Psoas muscle (tissue), 8 donors: ENCODE results near the gene FRAS1. TPM values are rescaled to one million over a fixed set of nuclear protein-coding genes. Genes with fewer than 3 reads are reported as not detected.
A peak's percentile ranks its signal among the peaks of the same experiment; 100 is the strongest.

Experiments used
- ATAC-seq, 4 donors: fragments of 200-7000 bp; cut with Tn5 transposase; one replicate each; pipeline ENCODE4 v1.9.1; 2020; ENCODE audit warnings: moderate library complexity in 3 of 4, mild to moderate bottlenecking in 2 of 4
- DNase-seq, 2 donors: peaks; one replicate each; pipeline ENCODE4 v3.0.0-alpha.2; 2020
- H3K27ac ChIP-seq: fragments of 200-600 bp; one replicate; pipeline ENCODE4 v1.8.0; 2022
- H3K27me3 ChIP-seq, 3 donors: fragments of 200-600 bp in 1 of 3; one replicate each; pipeline versions ENCODE4 v1.6.1 to v1.8.0; 2013 to 2022; ENCODE audit warnings: low read length in 2 of 3, mild to moderate bottlenecking in 2 of 3, moderate library complexity in 1 of 3; ENCODE audit not compliant: insufficient read depth in 3 of 3
- H3K36me3 ChIP-seq, 2 donors: fragments of 200-600 bp in 1 of 2; one replicate each; pipeline versions ENCODE4 v1.6.1 to v1.8.0; 2013 to 2022; ENCODE audit warnings: low read depth in 1 of 2, mild to moderate bottlenecking in 1 of 2, moderate library complexity in 1 of 2; ENCODE audit not compliant: insufficient read depth in 1 of 2
- H3K4me1 ChIP-seq: fragments of 200-600 bp; one replicate; pipeline ENCODE4 v1.8.0; 2022
- H3K4me3 ChIP-seq: fragments of 200-600 bp; one replicate; pipeline ENCODE4 v1.8.0; 2022; ENCODE audit warnings: mild to moderate bottlenecking
- H3K9me3 ChIP-seq: fragments of 200-600 bp; one replicate; pipeline ENCODE4 v1.8.0; 2022
- WGBS, 3 donors: extraction: QIAGEN DNeasy Blood & Tissue Kit; methylation state at CpG; one replicate each; pipeline versions ENCODE4 v1.1.6 to v1.1.7; 2013; 5-methylcytosine and 5-hydroxymethylcytosine counted together
- intact Hi-C, 2 donors: fragments of 100-400 bp; cut with DNase I; formaldehyde crosslinking; loops; one replicate each; pipeline versions ENCODE4 v1.11.0 to v1.14.2; 2022
- polyA plus RNA-seq, 3 donors: library from polyadenylated mRNA; stranded (reverse); fragments of 200-250 nt; gene quantifications; one replicate each; pipeline ENCODE4 v1.2.3, GENCODE V29; 2013
- total RNA-seq, 4 donors: library from RNA; stranded (reverse); fragmentation: NEBNext Ultra II Directional in 2 of 4; extraction: Animal tissue kit (Norgen Biotek cat#: 25700) in 2 of 4; gene quantifications; one replicate each; pipeline versions ENCODE4 v1.2.1 to v1.2.4, GENCODE V29; 2021 to 2023
- TF ChIP-seq, protein P1 (sequence below): fragments of 200-600 bp; IDR thresholded peaks from one replicate; pipeline ENCODE4 v1.8.0; 2022; ENCODE audit warnings: antibody characterized with exemption
- donor health status: healthy with polysubstance abuse.
- donor health status: DM: no; HTN: no; CAD: no; lungs with moderate emphysema.
- donor health status: Bipolar disorder and iron deficiency.
- donor health status: healthy.
- donor health status: DM: yes; HTN: yes; CAD: no.
- donor health status: DM: no; HTN: no; CAD: no.
- donor health status: DM: no; HTN: no; CAD: no.
- donor health status: DM: yes; HTN: yes; CAD: no.

The FRAS1 gene
- total and polyA plus RNA-seq, 7 donors = 0.08 to 3.0 (median 0.42) TPM

DNA sequence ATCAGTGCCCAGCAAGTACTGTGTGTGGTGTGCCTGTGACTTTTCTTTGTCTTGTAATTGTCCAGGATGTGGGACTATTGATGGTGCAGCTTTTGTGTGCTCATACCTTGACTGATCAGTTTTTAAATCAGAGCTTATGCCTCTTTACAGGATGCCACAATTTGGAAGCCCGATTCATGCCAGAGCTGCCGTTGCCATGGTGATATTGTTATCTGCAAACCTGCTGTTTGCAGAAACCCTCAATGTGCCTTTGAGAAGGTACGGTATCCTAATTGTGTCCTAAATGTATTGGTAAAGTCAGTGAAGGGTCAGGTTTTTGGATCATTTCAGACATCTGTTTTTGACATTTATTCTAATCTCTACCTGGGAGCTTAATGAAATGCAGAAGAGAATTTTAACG is 180.2 kb downstream of the FRAS1 start:
- Histone ChIP-seq H3K27me3 (no peaks in the 10 kb centered on the region), H3K9me3 (no peaks in the 10 kb centered on the region), H3K4me3 (no peak overlapping the region), H3K4me1 (no peaks in the 10 kb centered on the region), H3K36me3 (no peaks in the 10 kb centered on the region), H3K27ac (no peak overlapping the region)
- ATAC-seq (no peak), DNase-seq (no peak)
- whole genome bisulfite sequencing, 3 donors = 85 to 93% (median 88%) methylated on average over 4 of the region's 4 CpGs
- TF ChIP-seq, protein P1, sequence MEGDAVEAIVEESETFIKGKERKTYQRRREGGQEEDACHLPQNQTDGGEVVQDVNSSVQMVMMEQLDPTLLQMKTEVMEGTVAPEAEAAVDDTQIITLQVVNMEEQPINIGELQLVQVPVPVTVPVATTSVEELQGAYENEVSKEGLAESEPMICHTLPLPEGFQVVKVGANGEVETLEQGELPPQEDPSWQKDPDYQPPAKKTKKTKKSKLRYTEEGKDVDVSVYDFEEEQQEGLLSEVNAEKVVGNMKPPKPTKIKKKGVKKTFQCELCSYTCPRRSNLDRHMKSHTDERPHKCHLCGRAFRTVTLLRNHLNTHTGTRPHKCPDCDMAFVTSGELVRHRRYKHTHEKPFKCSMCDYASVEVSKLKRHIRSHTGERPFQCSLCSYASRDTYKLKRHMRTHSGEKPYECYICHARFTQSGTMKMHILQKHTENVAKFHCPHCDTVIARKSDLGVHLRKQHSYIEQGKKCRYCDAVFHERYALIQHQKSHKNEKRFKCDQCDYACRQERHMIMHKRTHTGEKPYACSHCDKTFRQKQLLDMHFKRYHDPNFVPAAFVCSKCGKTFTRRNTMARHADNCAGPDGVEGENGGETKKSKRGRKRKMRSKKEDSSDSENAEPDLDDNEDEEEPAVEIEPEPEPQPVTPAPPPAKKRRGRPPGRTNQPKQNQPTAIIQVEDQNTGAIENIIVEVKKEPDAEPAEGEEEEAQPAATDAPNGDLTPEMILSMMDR = no peak
- intact Hi-C loops = no loop called here

- H3K9me3 ChIP-seq = no peaks in the 10 kb centered on the region
- intact Hi-C loops = no loop called here
- ATAC-seq (no peak), DNase-seq (no peak)
- no peaks in the 10 kb centered on the region for H3K27me3 ChIP-seq
- H3K4me1 ChIP-seq = no peaks in the 10 kb centered on the region
- H3K27ac ChIP-seq = no peak overlapping the region
- H3K4me3 ChIP-seq = no peak overlapping the region
- no peaks in the 10 kb centered on the region for H3K36me3 ChIP-seq
- TF ChIP-seq, protein P1 = no peak
These were observed 184.9 kb downstream of the FRAS1 start for GRCh38 chr4:78242071-78242470.

- Histone ChIP-seq H3K27me3 (no peaks in the 10 kb centered on the region), H3K4me1 (peaks cover 4% of the 10 kb centered on the region), H3K27ac (no peak overlapping the region), H3K36me3 (no peaks in the 10 kb centered on the region), H3K9me3 (no peaks in the 10 kb centered on the region), H3K4me3 (no peak overlapping the region)
- no peak for ATAC-seq
- no peak for DNase-seq
- intact Hi-C loops = no loop called here
- TF ChIP-seq, protein P1 = no peak
- WGBS, 3 donors = 74 to 84% (median 78%) methylated on average over 3 of the region's 3 CpGs
These were observed 187.8 kb downstream of the FRAS1 start for GRCh38 chr4:78244705-78245485.

GRCh38 chr4:78247536-78248285 is 190.6 kb downstream of the FRAS1 start:
- H3K27ac ChIP-seq = no peak overlapping the region
- WGBS, 3 donors = 32 to 65% (median 42%) methylated on average over 8 of the region's 8 CpGs
- H3K36me3 ChIP-seq = no peaks in the 10 kb centered on the region
- intact Hi-C loops = no loop called here
- TF ChIP-seq, protein P1 = no peak
- no peaks in the 10 kb centered on the region for H3K27me3 ChIP-seq
- ATAC-seq = peak in 1 of 4 donors; percentile 46
- no peak for DNase-seq
- no peaks in the 10 kb centered on the region for H3K9me3 ChIP-seq
- peaks cover 4% of the 10 kb centered on the region for H3K4me1 ChIP-seq
- H3K4me3 ChIP-seq = peak overlapping the region; percentile 20
